HG02610 (cell line): ENCODE data around the gene KDM6B.
"Not testable (repeated sequence)": the region's sequence is repeated elsewhere in the genome, so short reads cannot be mapped to it uniquely, and the experiment has no call there.

Source experiments
- ATAC-seq: cut with Tn5 transposase; IDR thresholded peaks from one replicate; pipeline ENCODE4 v1.9.1; 2021; ENCODE audit warnings: mild to moderate bottlenecking, moderate library complexity; ENCODE audit not compliant: unreplicated experiment

The KDM6B gene

GRCh38 chr17:7852262-7852670, 18.2 kb downstream of the KDM6B start:
- no peak for ATAC-seq

GRCh38 chr17:7852919-7853690, 19.1 kb downstream of the KDM6B start:
- ATAC-seq, result no peak

DNA sequence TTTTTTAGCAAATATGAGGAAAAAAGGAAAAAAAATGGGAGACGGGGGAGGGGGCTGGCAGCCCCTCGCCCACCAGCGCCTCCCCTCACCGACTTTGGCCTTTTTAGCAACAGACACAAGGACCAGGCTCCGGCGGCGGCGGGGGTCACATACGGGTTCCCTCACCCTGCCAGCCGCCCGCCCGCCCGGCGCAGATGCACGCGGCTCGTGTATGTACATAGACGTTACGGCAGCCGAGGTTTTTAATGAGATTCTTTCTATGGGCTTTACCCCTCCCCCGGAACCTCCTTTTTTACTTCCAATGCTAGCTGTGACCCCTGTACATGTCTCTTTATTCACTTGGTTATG, 19.6 kb downstream of the KDM6B start:
- no peak for ATAC-seq

- no peak for ATAC-seq
Measured at GRCh38 chr17:7854078-7854777, 20.2 kb downstream of the KDM6B start.

DNA sequence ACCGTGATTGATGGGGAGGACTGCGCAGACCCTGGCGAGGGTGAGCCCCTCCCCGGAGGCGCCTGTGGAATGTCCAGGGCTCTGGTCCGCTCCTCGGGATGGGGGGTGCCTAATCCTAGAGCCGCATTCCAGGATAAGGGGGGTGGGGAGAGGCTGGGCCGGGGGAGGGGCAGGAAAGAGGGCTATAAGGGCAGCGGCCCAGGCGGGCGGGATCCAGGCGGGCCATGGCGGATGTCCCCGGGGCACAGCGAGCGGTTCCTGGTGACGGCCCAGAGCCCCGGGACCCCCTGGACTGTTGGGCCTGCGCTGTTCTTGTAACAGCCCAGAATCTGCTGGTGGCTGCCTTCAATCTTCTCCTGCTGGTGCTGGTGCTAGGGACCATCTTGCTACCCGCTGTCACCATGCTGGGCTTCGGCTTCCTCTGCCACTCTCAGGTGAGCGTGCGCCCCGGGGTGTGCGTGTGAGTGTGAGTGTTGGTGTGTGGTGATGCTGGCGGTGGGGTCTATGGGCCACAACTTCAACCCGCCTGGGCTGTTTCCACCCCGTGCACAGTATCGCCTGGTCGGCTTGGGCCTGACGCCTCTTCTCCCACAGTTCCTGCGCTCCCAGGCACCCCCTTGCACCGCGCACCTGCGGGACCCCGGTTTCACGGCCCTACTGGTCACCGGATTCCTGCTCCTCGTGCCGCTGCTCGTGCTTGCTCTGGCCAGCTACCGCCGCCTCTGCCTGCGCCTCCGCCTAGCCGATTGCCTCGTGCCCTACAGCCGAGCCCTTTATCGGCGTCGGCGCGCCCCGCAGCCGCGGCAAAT, 21.0 kb downstream of the KDM6B start, which contains the start of gene TMEM88:
TMEM88 (plus strand) TSS at position 216 of the 809 bp plus-strand sequence; CDS start at position 225, 9 bp downstream.
- no peak for ATAC-seq

GRCh38 chr17:7855660-7856010, 21.6 kb downstream of the KDM6B start:
- ATAC-seq, result no peak

- no peak for ATAC-seq
Measured at GRCh38 chr17:7856011-7856810, 22.2 kb downstream of the KDM6B start.

GRCh38 chr17:7856811-7857712, 23.0 kb downstream of the KDM6B start, which contains the start of gene NAA38:
NAA38 (minus strand) TSS chr17:7857559; CDS start chr17:7857463, 96 bp downstream.
- ATAC-seq, result peak; percentile 75

DNA sequence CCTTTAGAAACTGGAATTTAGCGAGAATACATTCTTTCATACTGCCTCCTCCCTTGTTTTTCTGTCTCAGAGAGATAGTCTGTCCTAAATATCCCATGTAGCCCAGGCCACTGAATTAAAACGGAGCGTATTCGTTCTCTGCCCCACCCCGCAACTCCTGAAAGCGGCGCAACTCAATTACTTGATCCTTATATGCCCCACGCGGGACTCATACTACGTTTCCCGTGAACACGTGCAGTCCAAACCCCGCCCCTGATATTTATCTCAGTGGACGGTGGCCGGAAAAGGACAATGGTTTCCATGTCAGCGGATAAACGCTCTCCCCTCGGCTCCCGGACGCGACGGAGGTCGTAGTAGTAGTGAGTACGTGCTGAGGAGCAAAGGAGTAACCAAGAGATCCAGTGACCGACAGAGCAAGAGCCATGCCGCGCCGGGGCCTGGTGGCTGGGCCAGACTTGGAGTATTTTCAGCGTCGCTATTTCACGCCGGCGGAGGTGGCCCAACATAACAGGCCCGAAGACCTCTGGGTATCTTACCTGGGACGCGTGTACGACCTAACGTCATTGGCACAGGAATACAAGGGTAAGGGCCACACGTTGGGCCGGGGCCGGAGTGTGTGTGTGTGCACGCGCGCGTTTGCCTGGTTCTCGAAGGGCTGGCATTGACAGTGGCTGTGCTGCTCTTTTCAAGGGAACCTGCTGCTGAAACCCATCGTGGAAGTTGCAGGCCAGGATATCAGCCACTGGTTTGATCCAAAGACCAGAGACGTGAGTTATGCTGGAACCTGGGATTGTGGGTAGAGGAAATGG, 23.9 kb downstream of the KDM6B start, which contains the start of gene CYB5D1:
CYB5D1 (plus strand) TSS at position 291 of the 809 bp plus-strand sequence; CDS start at position 423, 132 bp downstream.
- peak; percentile 28 for ATAC-seq

DNA sequence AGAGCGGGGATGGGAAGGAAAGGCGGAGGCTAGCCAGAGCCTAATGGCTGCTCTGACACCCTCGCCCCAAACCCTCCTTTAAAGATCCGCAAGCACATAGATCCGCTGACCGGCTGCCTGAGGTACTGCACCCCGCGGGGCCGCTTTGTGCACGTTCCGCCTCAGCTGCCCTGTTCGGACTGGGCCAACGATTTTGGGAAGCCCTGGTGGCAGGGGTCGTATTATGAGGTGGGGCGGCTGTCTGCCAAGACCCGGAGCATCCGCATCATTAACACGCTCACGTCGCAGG, 24.4 kb downstream of the KDM6B start:
- ATAC-seq, result no peak

GRCh38 chr17:7859028-7859427, 25.0 kb downstream of the KDM6B start:
- ATAC-seq, result no peak

GRCh38 chr17:7862692-7863437, 28.8 kb downstream of the KDM6B start:
- ATAC-seq, result no peak

DNA sequence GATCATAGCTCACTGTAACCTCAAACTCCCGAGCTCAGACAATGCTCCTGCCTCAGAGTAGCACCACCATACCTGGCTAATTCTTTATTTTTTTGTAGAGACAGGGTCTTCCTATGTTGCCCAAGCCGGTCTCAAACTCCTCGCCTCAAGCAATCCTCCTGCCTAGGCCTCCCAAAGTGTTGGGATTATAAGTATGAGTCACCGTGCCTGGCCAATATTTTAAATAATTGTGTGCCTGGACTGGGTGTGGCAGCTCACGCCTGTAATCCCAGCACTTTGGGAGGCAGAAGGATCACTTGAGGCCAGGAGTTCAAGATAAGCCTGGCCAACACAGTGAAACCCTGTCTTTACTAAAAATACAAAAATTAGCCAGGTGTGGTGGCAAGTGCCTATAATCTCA, 30.4 kb downstream of the KDM6B start:
- not testable (repeated sequence) for ATAC-seq

GRCh38 chr17:7864995-7865650, 31.1 kb downstream of the KDM6B start:
- no peak for ATAC-seq

- ATAC-seq, result no peak
Measured at GRCh38 chr17:7867881-7868329, 33.9 kb downstream of the KDM6B start.

DNA sequence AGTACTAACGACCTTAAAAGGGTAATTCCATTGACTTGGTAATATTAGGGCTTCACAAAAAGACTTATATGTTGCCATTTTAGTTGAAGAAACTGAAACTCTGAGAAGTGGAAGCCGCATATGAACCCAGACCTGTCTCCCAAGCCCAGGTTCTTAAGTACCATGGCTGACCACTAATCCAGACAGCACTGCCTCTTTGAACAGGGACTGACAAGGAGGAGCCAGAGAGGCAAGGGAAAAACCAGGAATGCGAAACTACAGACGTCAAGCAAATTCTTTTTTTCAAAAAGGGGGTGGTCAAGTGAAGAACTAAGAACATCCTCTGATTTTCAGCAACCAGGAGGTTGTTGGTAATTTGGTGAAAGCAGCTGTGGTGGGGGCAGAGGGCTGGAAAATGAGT, 39.0 kb downstream of the KDM6B start:
- no peak for ATAC-seq

DNA sequence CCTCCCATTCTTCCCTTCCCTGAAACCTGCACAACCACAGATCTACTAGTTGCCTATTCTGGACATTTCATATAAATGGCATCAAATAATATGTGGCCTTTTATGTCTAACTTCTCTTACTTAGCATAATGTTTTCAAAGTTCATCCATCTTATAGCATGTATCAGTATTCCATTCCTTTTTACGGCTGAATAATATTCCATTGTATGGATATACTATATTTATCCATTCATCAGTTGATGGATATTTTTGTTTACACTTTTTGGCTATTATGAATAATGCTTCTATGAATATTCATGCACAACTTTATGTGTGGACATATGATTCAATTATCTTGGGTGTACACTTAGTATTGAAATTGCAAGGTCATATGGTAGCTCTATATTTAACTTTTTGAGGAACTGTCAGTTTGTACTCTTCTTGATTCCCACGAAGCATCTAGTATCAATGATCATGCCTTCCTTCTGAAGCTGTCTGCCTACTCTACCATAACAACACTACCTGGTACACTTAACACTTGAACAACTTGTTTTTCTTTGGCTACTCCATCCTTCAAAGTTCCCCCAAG, 41.9 kb downstream of the KDM6B start:
- ATAC-seq, result no peak
